ENCODE results near the gene SRP72.

GRCh38 chr4:56427179-56427578, 40.2 kb upstream of the SRP72 start:
- TF ChIP-seq CTCF (IDR thresholded peaks at IDR 0.05), result no peak
- TF ChIP-seq EZH2 (IDR thresholded peaks at IDR 0.05; ENCODE audit: borderline replicate concordance, insufficient read depth, low read depth, low read length, poor library complexity, severe bottlenecking), result no peak
